HUES64 (cell line): Measurements from ENCODE around the gene MFF. TPM values are rescaled to one million over a fixed set of nuclear protein-coding genes. Genes with fewer than 3 reads are reported as not detected.

Experiments used
- H3K27ac ChIP-seq: 2 replicates; pipeline ENCODE4 v1.7.0; 2013; ENCODE audit warnings: low read depth, low read length, inconsistent platforms
- H3K27me3 ChIP-seq: 2 replicates; pipeline ENCODE4 v1.6.1; 2013; ENCODE audit warnings: mild to moderate bottlenecking, low read length; ENCODE audit not compliant: insufficient read depth
- H3K36me3 ChIP-seq: 2 replicates; pipeline ENCODE4 v1.6.1; 2013; ENCODE audit warnings: mild to moderate bottlenecking, low read length; ENCODE audit not compliant: insufficient read depth
- H3K4me1 ChIP-seq: 2 replicates; pipeline ENCODE4 v1.6.1; 2013; ENCODE audit warnings: mild to moderate bottlenecking, low read length, moderate library complexity; ENCODE audit not compliant: insufficient read depth
- H3K4me3 ChIP-seq: 2 replicates; pipeline ENCODE4 v1.5.1; 2013; ENCODE audit warnings: mild to moderate bottlenecking, low read length, moderate library complexity
- H3K9ac ChIP-seq: 2 replicates; pipeline ENCODE4 v1.6.1; 2013; ENCODE audit warnings: mild to moderate bottlenecking, low read depth, low read length
- H3K9me3 ChIP-seq: 2 replicates; pipeline ENCODE4 v1.6.1; 2013; ENCODE audit warnings: low read depth, low read length; ENCODE audit not compliant: insufficient read depth
- WGBS: fragments of 150-250, 120-280 bp; methylation state at CpG from one replicate; pipeline ENCODE4 v1.1.7; 2013; ENCODE audit warnings: missing lambda C conversion rate; 5-methylcytosine and 5-hydroxymethylcytosine counted together
- polyA plus RNA-seq, 2 experiments: library from polyadenylated mRNA; stranded (reverse); fragments of 50-300 nt; gene quantifications; one replicate each; pipeline ENCODE4 v1.2.3, GENCODE V29; 2013

Gene MFF, protein sequence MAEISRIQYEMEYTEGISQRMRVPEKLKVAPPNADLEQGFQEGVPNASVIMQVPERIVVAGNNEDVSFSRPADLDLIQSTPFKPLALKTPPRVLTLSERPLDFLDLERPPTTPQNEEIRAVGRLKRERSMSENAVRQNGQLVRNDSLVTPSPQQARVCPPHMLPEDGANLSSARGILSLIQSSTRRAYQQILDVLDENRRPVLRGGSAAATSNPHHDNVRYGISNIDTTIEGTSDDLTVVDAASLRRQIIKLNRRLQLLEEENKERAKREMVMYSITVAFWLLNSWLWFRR
- 75.7 TPM for polyA plus RNA-seq (2013, experiment 1 of 2)
- 87.2 TPM for polyA plus RNA-seq (2013, experiment 2 of 2)

DNA sequence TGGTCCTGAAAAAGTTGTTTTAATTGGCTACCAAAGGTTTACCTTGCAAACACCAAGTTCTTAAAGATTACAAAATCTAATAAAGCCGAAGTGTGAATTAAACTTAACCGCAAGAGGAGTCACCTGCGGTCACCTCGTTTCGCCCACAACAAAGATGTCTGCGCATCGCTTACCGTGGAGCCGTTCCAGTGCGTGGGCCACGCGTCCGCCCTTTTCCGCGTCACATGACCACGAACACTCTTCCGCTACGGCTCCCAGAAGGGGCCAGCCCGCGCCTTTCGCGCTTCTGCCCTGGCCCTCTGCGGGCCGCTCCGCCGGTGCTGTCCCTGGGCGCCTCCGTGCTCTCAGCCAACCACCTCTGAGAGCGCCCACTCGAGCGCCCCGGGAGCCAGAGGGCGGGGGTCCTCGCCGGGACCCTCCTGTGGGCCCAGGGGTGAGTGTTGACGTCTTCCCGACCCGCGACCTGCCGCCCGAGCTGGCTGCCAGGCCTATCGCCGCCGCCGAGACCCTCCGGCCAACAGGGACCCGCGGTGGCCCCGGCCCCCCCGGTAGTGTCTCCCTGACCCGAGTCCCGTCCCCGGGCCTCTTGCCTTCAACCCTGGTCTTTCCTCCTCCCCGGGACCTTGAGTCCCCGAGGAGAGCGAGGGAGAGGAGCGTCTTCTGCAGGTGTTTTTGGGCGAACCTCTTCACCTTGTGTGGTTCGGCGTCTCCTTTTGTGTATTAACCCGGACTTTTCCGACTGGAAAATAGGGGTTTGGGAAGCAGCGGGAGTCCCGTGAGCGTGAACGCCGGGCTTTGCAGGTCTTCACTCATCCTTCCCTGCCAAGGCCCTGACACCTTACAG is at the start of gene MFF:
Gene MFF (plus strand): TSS at position 257 of the 844 bp plus-strand sequence. CDS start 5,415 bp downstream, outside the sequence.
- under 1% methylated on average over 67 of the region's 67 CpGs for WGBS
- peak within 1 kb of the TSS; percentile 68 for H3K27ac ChIP-seq
- peaks cover 19% of the 10 kb centered on the region for H3K9me3 ChIP-seq
- peaks cover 30% of the 10 kb centered on the region for H3K4me1 ChIP-seq
- H3K9ac ChIP-seq: peak within 1 kb of the TSS; percentile 88
- H3K36me3 ChIP-seq: 0 out of 2 replicates have a peak, but pooled peaks cover 7% of the 10 kb centered on the region
- H3K4me3 ChIP-seq: peak within 1 kb of the TSS; percentile 70
- H3K27me3 ChIP-seq: no peaks in the 10 kb centered on the region

DNA sequence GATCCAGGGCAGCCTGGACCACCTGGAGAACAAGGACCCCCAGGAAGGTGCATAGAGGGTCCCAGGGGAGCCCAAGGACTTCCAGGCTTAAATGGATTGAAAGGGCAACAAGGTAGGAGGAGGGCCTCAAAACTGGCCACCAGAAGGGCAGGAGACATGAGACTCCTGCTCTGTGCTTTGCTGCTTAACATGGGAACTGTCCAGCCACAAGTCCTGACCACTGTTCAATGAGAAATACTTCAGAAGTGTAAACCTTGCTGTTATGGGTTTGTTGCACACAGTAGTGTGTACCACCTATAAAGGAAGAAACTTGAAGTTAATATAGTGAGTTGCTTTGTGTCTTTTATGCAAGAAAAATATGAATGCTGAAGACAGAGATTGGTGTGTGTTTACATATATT is 44.2 kb upstream of the MFF start:
- Histone ChIP-seq H3K4me3 (no peak overlapping the region), H3K9ac (no peak overlapping the region), H3K27ac (no peak overlapping the region), H3K4me1 (no peaks in the 10 kb centered on the region), H3K27me3 (no peaks in the 10 kb centered on the region), H3K9me3 (no peaks in the 10 kb centered on the region), H3K36me3 (no peaks in the 10 kb centered on the region)

DNA sequence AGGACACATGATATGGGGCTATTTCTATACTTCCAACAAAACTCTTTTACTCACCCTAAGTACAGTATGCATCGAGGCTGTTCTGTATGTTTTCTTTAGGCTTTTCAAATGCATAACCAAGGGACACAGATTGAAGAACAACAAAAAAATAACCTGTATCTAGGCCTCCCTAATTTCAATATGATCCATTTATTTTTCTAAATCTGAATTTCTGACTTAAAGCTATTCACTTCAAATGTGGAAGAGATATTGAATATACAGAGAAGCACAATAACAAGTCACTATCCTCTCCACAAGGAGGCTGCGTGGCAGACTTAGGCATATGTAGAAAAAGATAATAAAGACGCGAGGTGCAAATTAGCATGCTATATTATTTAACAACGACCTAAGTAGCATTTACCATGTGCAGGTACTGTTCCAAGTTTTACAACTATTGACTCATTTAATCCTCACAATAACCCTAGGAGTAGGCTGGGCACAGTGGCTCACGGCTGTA is 39.3 kb upstream of the MFF start:
- Histone ChIP-seq H3K36me3 (no peaks in the 10 kb centered on the region), H3K4me3 (no peak overlapping the region), H3K4me1 (no peaks in the 10 kb centered on the region), H3K27ac (no peak overlapping the region), H3K27me3 (no peaks in the 10 kb centered on the region), H3K9me3 (no peaks in the 10 kb centered on the region), H3K9ac (no peak overlapping the region)
- WGBS: 92% methylated on average over 6 of the region's 6 CpGs

DNA sequence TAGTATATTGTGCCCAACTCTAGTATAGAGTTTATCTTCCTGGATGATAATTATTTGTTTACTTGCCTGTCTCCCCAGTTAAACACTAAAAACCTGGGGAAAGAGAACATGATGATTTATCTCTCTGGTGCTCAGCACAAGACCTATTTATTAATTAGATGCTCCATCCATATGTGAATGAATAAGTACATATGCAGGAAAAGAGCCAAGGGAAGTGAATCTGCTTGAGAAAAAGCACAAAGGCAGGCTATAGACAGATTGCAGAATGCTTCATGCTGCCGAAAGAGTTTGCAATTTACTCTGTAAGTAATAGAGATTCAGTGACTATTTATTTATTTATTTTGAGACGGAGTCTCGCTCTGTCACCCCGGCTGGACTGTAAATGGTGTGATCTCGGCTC is 37.3 kb upstream of the MFF start:
- Histone ChIP-seq H3K4me1 (no peaks in the 10 kb centered on the region), H3K27me3 (no peaks in the 10 kb centered on the region), H3K27ac (no peak overlapping the region), H3K9me3 (no peaks in the 10 kb centered on the region), H3K9ac (no peak overlapping the region), H3K36me3 (no peaks in the 10 kb centered on the region), H3K4me3 (no peak overlapping the region)
- 97% methylated on average over 5 of the region's 5 CpGs for WGBS

DNA sequence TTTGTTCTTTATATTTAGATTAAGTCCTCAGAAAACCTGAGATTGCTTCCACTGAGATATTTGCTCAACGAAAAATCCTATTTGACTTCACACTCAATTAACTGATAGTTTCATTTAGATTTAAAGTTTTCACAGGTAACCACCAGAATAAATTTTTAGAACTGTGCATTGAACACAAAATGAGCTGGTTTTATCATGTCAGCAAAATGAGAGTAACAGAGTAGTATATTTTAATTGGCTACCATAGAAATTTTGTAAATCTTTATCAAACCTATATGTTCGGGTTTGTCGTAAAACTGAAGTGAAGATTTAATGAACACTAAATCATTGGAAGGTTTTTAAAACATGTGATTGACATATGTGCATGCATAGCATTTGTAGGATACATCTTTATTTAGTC is 32.7 kb upstream of the MFF start:
- Histone ChIP-seq H3K9ac (no peak overlapping the region), H3K4me1 (no peaks in the 10 kb centered on the region), H3K27ac (no peak overlapping the region), H3K27me3 (no peaks in the 10 kb centered on the region), H3K4me3 (no peak overlapping the region), H3K36me3 (no peaks in the 10 kb centered on the region), H3K9me3 (no peaks in the 10 kb centered on the region)
- WGBS: 83% methylated on average over 1 of the region's 3 CpGs

DNA sequence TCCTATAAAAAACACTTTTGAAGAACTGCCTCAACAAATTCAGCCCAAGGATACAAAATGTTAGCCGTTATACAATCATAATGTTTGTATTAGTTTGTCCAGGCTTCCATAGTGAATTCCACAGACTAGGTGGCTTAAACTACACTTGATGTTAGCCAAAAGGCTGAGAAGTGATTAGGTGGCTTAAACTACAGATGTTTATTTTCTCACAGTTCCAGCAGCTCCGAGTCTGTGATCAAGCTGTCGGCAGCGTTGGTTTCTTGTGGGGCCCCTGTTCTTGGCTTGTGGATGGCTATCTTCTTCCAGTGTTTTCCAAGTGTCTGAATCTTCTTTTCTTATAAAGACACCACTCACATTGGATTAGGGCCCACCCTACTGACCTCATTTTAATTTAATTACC is 31.5 kb upstream of the MFF start:
- Histone ChIP-seq H3K4me3 (no peak overlapping the region), H3K27me3 (no peaks in the 10 kb centered on the region)

DNA sequence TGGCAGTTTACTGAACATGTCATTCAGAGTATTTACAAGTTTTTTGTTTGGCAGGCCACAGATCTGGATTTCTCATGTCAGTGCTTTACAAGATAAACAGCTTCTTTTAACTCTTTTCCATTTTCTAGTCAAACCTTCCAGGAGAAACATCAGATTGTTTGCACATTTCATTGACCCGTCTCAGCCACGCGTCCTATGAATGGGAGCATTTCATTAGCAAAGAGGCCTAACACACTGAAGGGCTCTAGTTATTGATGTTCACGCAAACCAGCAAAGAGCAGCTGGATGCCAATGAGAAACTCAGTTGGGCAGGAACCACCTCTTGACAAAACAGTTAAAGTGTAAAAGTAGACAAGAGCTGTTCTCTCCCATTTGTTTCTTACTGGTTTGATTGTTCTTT is 29.2 kb upstream of the MFF start:
- no peak overlapping the region for H3K9ac ChIP-seq

More for the DNA sequence above, 31.5 kb upstream of the MFF start:
- no peaks in the 10 kb centered on the region for H3K4me1 ChIP-seq
- H3K36me3 ChIP-seq: no peaks in the 10 kb centered on the region
- no peak overlapping the region for H3K27ac ChIP-seq
- 99% methylated on average over 4 of the region's 4 CpGs for WGBS
- no peak overlapping the region for H3K9ac ChIP-seq
- H3K9me3 ChIP-seq: no peaks in the 10 kb centered on the region

DNA sequence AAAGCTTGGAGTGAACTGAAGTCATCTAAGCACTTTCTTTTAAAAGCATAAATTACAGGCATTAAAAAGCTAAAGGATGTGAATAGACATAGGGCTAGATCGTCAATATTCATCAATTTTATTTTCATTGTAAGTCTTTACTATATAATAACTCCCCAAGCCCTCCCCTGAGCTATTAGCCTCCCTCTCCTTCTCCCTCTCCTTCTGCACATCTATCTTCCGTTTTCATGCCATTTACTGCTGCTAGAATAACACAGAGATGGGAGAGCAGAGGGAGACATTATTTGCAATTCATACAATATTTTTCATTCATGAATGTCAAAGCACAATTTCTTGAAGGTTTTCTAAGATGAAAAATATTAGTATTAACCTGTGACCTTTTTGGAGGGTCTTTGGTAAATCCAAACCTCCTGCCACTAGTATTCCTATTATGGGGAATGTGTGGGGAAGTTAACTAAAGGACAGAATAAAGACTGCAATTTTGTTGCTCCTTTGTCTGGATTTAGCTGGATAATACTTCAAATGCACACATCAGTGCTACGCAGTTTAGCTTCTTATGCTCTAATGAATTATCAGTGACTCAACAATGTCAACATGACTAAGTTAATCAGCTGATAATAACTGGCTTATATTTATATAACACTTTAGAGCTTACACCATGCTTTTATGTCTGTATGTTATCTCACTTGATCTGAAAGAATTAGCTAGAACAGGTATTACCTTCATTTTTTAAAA is 28.2 kb upstream of the MFF start:
- 98% methylated on average over 3 of the region's 3 CpGs for WGBS
- Histone ChIP-seq H3K9me3 (no peaks in the 10 kb centered on the region), H3K36me3 (no peaks in the 10 kb centered on the region), H3K4me1 (no peaks in the 10 kb centered on the region), H3K9ac (no peak overlapping the region), H3K27ac (no peak overlapping the region), H3K4me3 (no peak overlapping the region), H3K27me3 (no peaks in the 10 kb centered on the region)

More for the DNA sequence above, 29.2 kb upstream of the MFF start:
- Histone ChIP-seq H3K36me3 (no peaks in the 10 kb centered on the region), H3K27me3 (no peaks in the 10 kb centered on the region), H3K9me3 (no peaks in the 10 kb centered on the region), H3K4me3 (no peak overlapping the region), H3K4me1 (no peaks in the 10 kb centered on the region), H3K27ac (no peak overlapping the region)
- 98% methylated on average over 4 of the region's 4 CpGs for WGBS

DNA sequence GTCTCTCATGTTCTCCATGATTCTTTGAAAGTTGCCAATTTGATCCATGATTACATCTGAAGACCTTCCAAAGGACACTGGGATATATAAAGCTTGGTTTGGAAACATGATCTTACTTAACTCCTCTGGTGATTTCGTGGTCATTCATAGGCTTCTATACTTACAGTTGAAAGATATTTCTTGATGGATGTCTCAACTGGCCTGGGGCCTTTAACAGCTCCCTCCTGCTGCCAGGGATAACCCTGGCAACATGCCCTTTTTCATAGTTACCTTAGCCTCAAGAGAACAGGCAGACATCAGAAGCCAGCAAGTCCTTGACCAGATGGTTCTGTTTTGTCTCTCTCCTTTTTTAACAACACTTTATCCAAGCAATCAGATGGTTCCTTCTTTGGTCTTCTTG is 23.5 kb upstream of the MFF start:
- WGBS: 91% methylated on average over 1 of the region's 1 CpG
- no peaks in the 10 kb centered on the region for H3K9me3 ChIP-seq
- H3K9ac ChIP-seq: no peak overlapping the region
- no peaks in the 10 kb centered on the region for H3K27me3 ChIP-seq
- H3K27ac ChIP-seq: no peak overlapping the region
- H3K36me3 ChIP-seq: no peaks in the 10 kb centered on the region
- H3K4me1 ChIP-seq: no peaks in the 10 kb centered on the region
- no peak overlapping the region for H3K4me3 ChIP-seq

DNA sequence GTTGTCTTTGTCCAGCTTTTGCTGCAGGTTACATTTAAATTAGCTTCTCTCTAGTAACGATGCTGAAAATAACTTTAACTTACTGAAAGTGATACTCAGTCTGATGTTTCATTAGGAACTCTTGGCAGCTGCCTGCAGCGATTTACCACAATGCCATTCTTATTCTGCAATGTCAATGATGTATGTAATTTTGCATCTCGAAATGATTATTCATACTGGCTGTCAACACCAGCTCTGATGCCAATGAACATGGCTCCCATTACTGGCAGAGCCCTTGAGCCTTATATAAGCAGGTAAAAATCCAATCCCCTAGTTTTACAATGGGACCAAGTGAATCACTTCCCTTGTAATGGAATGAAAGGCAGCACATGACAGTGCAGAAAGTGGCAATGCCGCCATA is 16.3 kb upstream of the MFF start:
- WGBS: 95% methylated on average over 4 of the region's 4 CpGs
- H3K4me3 ChIP-seq: no peak overlapping the region
- H3K36me3 ChIP-seq: no peaks in the 10 kb centered on the region
- no peaks in the 10 kb centered on the region for H3K4me1 ChIP-seq
- no peaks in the 10 kb centered on the region for H3K9me3 ChIP-seq
- H3K27ac ChIP-seq: no peak overlapping the region
- H3K27me3 ChIP-seq: no peaks in the 10 kb centered on the region
- H3K9ac ChIP-seq: no peak overlapping the region

DNA sequence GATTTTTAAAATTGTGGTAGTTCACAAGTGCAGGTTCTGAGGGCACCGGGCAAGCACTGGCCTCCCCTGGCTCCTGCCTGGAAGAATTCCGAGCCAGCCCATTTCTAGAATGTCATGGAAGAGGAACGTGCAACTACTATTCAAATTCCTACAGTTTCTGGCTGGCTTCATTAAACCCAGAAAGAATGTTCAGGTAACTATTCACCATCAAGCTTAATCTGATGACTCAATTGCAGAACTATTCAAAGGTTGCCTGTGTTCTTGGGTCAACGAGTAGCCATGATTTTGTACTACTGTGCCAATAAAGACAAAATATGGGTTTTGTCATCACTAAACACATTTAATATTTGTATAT is 14.3 kb upstream of the MFF start:
- H3K9ac ChIP-seq: no peak overlapping the region
- no peaks in the 10 kb centered on the region for H3K27me3 ChIP-seq
- no peak overlapping the region for H3K27ac ChIP-seq
- H3K9me3 ChIP-seq: no peaks in the 10 kb centered on the region
- H3K4me3 ChIP-seq: no peak overlapping the region
- 89% methylated on average over 4 of the region's 4 CpGs for WGBS
- H3K4me1 ChIP-seq: no peaks in the 10 kb centered on the region
- no peaks in the 10 kb centered on the region for H3K36me3 ChIP-seq
